ENCODE results near the gene ROR2. TPM values are rescaled to one million over a fixed set of nuclear protein-coding genes. Genes with fewer than 3 reads are reported as not detected.

Gene ROR2
- total and polyA plus RNA-seq, 2 of the 13 experiments (the other 11 are each of a cell fraction or from before 2014, with no cell fraction given) = not detected

GRCh38 chr9:91899594-91899993 is 50.4 kb downstream of the ROR2 start:
- no TSS peak for BruUV-seq (replicated peaks)
- ATAC-seq = no peak; the same call in 2 of the 3 replicates
- no peaks in the 10 kb centered on the region for H4K20me1 ChIP-seq (ENCODE audit: insufficient read depth, low read length)
- CTCF ChIA-PET (ENCODE audit: low intra/inter-chr PET ratio, low total read pairs) = no interaction called here
- no peak for FAIRE-seq
- in situ Hi-C loops (cut with HindIII; ENCODE audit: extremely low pct_ligation_motif_present, low pct_unique_long_range_greater_than_20kb) = no loop called here
- TF ChIP-seq HNRNPUL1 (IDR thresholded peaks at IDR 0.05; ENCODE audit: low read depth, low read length) (no peak), ZNF784 (CRISPR knock-in tag; IDR thresholded peaks at IDR 0.05; ENCODE audit: borderline replicate concordance) (no peak), ZNF510 (CRISPR knock-in tag; IDR thresholded peaks at IDR 0.05; ENCODE audit: low read depth) (no peak), HCFC1 (IDR thresholded peaks at IDR 0.05; ENCODE audit: low read depth, low read length) (no peak), SATB2 (CRISPR knock-in tag; IDR thresholded peaks at IDR 0.05) (no peak), NFE2L2 (IDR thresholded peaks at IDR 0.05; ENCODE audit: low read length) (no peak), ZNF367 (CRISPR knock-in tag; IDR thresholded peaks at IDR 0.05; ENCODE audit: borderline replicate concordance) (no peak), ZNF17 (CRISPR knock-in tag; IDR thresholded peaks at IDR 0.05) (no peak), ZNF747 (CRISPR knock-in tag; IDR thresholded peaks at IDR 0.05; ENCODE audit: borderline replicate concordance) (no peak)
- H3K9ac ChIP-seq (ENCODE audit: insufficient read depth, low read depth, low read length) = no peak overlapping the region
- H3K27me3 ChIP-seq (ENCODE audit: control insufficient read depth in 1 of 2, insufficient read depth in 2 of 2, low read length in 2 of 2) = peaks cover 0 to 13% of the 10 kb centered on the region in 2 experiments; a peak in 4 of 5 replicates
- no peak overlapping the region for H2AFZ ChIP-seq (ENCODE audit: low read length)
- H3K36me3 ChIP-seq (replicated peaks in 1 of 2; ENCODE audit: control insufficient read depth in 1 of 2, insufficient read depth in 2 of 2, low read length in 2 of 2) = no peaks in the 10 kb centered on the region
- H3K4me3 ChIP-seq (replicated peaks in 1 of 3; ENCODE audit: insufficient read depth in 1 of 3, low read depth in 2 of 3, low read length in 3 of 3) = no peak overlapping the region
- no peaks in the 10 kb centered on the region for H3K9me3 ChIP-seq (ENCODE audit: low read length)
- DNase-seq (ENCODE audit: low spot score) = no peak
- intact Hi-C loops (cut with micrococcal nuclease; ENCODE audit: unreplicated experiment) = no loop called here
- H3K79me2 ChIP-seq (ENCODE audit: insufficient read depth, low read length) = no peaks in the 10 kb centered on the region
- POLR2A ChIA-PET = no interaction called here
- H3K4me2 ChIP-seq (ENCODE audit: low read depth, low read length) = peak overlapping the region; percentile 48; the same call in 1 of the 2 replicates
- no peak overlapping the region for H3K27ac ChIP-seq (ENCODE audit: extremely low read length, insufficient read depth, low read length)
- H3K4me1 ChIP-seq (ENCODE audit: insufficient read depth, low read length) = peaks cover 16% of the 10 kb centered on the region
- WGBS (ENCODE audit: low lambda C conversion rate) = 75% methylated on average over 9 of the region's 9 CpGs

GRCh38 chr9:91899219-91899563 is 50.8 kb downstream of the ROR2 start:
- intact Hi-C loops (cut with micrococcal nuclease; ENCODE audit: unreplicated experiment) = no loop called here
- Histone ChIP-seq H3K27me3 (ENCODE audit: control insufficient read depth in 1 of 2, insufficient read depth in 2 of 2, low read length in 2 of 2) (peaks cover 0 to 9% of the 10 kb centered on the region in 2 experiments; a peak in 4 of 5 replicates), H3K27ac (ENCODE audit: extremely low read length, insufficient read depth, low read length) (no peak overlapping the region), H3K79me2 (ENCODE audit: insufficient read depth, low read length) (no peaks in the 10 kb centered on the region), H3K4me1 (ENCODE audit: insufficient read depth, low read length) (peaks cover 16% of the 10 kb centered on the region), H3K9me3 (ENCODE audit: low read length) (no peaks in the 10 kb centered on the region), H4K20me1 (ENCODE audit: insufficient read depth, low read length) (no peaks in the 10 kb centered on the region), H3K36me3 (replicated peaks in 1 of 2; ENCODE audit: control insufficient read depth in 1 of 2, insufficient read depth in 2 of 2, low read length in 2 of 2) (no peaks in the 10 kb centered on the region), H3K4me3 (replicated peaks in 1 of 3; ENCODE audit: insufficient read depth in 1 of 3, low read depth in 2 of 3, low read length in 3 of 3) (no peak overlapping the region), H3K4me2 (ENCODE audit: low read depth, low read length) (peak overlapping the region; percentile 48), H3K9ac (ENCODE audit: insufficient read depth, low read depth, low read length) (no peak overlapping the region), H2AFZ (ENCODE audit: low read length) (no peak overlapping the region)
- in situ Hi-C loops (cut with HindIII; ENCODE audit: extremely low pct_ligation_motif_present, low pct_unique_long_range_greater_than_20kb) = no loop called here
- ChIA-PET CTCF (ENCODE audit: low intra/inter-chr PET ratio, low total read pairs) (no interaction called here), POLR2A (no interaction called here)
- WGBS (ENCODE audit: low lambda C conversion rate) = 0% methylated on average over 1 of the region's 2 CpGs
- DNase-seq (ENCODE audit: low spot score) (peak; percentile 3), ATAC-seq (peak; percentile 74), FAIRE-seq (no peak)
- BruUV-seq (replicated peaks) = no TSS peak
- no peak for TF ChIP-seq ZNF274 (CRISPR knock-in tag; IDR thresholded peaks at IDR 0.05)
- no peak for TF ChIP-seq GATAD2A (CRISPR knock-in tag; IDR thresholded peaks at IDR 0.05)
- TF ChIP-seq SAP130 (CRISPR knock-in tag; IDR thresholded peaks at IDR 0.05; ENCODE audit: low read depth) = no peak
- 0 out of 2 replicates have a peak, but pooled peaks have one; percentile 19 for TF ChIP-seq HNF4G (IDR thresholded peaks at IDR 0.05; ENCODE audit: borderline replicate concordance, low read depth, low read length)
- TF ChIP-seq HNF4G (CRISPR knock-in tag; IDR thresholded peaks at IDR 0.05; ENCODE audit: borderline replicate concordance, low read depth) = no peak
- no peak for TF ChIP-seq GMEB1 (CRISPR knock-in tag; IDR thresholded peaks at IDR 0.05; ENCODE audit: borderline replicate concordance)
- no peak for TF ChIP-seq ZSCAN31 (CRISPR knock-in tag; IDR thresholded peaks at IDR 0.05; ENCODE audit: low read depth)
- TF ChIP-seq CTCF (CRISPR knock-in tag; IDR thresholded peaks at IDR 0.05) = no peak
